LNCaP clone FGC (cell line): ENCODE measurements around the gene RABGAP1L.

Experiments
- DNase-seq: peaks from one replicate; pipeline ENCODE4 v3.0.0-alpha.2; 2011; ENCODE audit warnings: low read depth
- H3K4me3 ChIP-seq: 2 replicates; pipeline ENCODE4 v1.5.1; 2011; ENCODE audit warnings: mild to moderate bottlenecking, low read depth, low read length, control low read depth
- TF ChIP-seq, protein P1 (sequence below): IDR thresholded peaks from 2 replicates; pipeline ENCODE4 v1.5.1; 2012; ENCODE audit warnings: mild to moderate bottlenecking; ENCODE audit not compliant: control insufficient read depth, insufficient read depth; ENCODE audit errors: extremely low read depth

The RABGAP1L gene

DNA sequence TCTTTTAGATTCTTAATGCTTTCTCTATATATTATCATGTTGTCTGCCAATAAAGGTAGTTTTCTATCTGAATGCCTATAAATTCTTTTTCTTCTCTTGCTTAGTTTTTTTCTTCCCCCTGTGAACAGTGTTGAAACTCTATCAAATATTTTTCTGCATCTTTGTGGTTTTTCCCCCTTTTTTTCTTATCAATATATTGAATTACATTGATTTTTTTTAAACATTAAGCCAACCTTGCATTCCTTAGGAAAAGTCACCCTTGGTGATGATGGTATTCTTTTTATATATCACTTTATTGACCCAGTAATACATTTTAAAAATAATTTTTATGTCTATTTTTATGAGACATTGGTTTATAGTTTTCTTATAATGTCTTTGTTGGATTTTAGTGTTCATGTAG lies 131.7 kb downstream of the RABGAP1L start:
- DNase-seq, result no peak
- H3K4me3 ChIP-seq, result no peak overlapping the region
- TF ChIP-seq, protein P1, sequence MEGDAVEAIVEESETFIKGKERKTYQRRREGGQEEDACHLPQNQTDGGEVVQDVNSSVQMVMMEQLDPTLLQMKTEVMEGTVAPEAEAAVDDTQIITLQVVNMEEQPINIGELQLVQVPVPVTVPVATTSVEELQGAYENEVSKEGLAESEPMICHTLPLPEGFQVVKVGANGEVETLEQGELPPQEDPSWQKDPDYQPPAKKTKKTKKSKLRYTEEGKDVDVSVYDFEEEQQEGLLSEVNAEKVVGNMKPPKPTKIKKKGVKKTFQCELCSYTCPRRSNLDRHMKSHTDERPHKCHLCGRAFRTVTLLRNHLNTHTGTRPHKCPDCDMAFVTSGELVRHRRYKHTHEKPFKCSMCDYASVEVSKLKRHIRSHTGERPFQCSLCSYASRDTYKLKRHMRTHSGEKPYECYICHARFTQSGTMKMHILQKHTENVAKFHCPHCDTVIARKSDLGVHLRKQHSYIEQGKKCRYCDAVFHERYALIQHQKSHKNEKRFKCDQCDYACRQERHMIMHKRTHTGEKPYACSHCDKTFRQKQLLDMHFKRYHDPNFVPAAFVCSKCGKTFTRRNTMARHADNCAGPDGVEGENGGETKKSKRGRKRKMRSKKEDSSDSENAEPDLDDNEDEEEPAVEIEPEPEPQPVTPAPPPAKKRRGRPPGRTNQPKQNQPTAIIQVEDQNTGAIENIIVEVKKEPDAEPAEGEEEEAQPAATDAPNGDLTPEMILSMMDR, result no peak

DNA sequence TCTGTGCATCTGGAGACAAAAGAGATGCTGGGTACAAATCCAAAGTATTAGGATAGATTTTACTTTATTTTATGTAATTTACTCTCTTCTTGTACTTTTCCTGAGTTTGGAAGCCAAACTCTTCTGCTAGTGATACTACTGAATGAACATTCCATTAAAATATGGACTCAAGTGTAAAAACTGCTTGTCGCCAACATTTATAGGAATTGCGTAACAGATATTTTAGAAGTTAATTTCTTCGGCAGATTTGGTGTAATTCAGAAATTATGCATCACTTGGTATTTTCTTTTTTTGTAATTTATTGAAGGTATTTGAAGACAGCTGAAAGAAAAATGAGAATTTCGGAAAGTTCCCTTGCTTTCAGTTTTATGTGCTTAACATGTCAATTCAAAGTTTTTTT lies 137.0 kb downstream of the RABGAP1L start:
- TF ChIP-seq, protein P1, result no peak
- DNase-seq, result no peak
- no peak overlapping the region for H3K4me3 ChIP-seq

DNA sequence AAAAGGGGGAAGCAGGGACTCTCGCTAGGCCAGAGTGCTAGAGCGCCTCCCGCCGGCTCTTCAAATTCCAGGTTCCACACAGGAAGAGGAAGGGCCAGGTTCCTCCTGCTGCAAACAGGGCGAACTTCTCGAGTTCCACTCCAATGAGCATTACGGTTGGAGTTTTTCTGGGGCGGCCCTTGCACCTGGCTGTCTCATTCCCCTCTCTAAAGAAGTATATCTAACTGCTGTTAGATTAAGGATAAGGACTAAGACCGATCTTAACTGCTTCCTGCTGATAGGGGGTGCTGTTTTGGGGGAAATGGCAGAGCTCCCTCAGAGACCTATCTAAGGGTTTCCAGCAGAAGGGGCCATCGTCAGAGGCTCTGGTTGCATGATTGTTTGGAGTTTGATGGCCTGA lies 138.0 kb downstream of the RABGAP1L start:
- no peak for DNase-seq
- H3K4me3 ChIP-seq, result no peak overlapping the region
- TF ChIP-seq, protein P1, result no peak

DNA sequence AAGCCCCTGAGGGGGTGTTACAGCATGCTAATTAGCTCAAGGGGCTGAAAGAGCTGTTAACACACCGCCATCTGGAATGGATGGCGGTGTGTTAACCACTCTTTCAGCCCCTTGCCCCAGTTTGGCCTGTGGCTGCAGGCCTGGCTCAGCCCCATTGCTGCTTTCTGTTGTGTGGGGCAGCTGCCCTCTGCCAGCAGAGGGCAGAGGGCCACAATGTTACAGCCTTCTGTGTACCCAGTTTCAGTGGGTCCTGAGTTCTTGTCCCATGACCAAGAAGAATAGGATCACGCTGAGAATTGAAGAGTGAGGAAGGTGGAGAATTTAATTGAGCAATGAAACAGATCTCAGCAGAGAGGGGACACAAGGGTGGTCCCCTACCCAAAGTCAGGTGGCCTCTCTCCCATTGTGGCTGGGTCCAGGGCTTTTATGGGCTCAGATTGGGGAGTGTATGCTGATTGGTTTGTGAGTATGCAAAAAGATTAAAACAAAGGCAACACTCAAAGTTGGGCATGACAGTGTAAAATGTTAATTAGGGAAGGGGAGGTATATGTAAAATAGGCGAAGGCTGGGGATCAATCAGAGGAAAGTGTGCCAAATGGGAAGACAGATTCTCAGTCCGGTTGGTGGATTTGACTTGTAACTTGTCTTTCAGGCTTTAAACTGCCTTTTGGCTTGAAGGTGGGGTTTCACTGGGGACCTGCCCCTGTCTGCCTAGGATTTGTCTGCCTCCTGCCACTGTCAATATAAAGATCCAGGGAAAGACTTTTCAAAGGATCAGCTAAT lies 142.2 kb downstream of the RABGAP1L start:
- TF ChIP-seq, protein P1, result no peak
- no peak for DNase-seq
- no peak overlapping the region for H3K4me3 ChIP-seq

DNA sequence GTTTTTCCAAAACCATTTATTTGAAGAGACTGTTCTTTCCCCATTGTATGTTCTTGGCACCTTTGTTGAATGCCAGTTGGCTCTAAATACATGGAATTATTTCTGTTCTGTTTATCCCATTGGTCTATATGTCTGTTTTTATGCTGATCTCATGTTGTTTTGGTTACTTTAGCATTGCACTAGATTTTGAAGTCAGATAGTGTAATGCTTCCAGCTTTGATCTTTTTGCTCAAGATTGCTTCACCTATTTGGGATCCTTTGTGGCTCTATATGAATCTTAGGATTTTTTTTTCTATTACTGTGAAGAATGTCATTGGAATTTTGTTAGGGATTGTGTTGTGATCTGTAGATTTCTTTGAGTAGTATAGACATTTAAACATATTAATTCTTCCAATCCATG lies 149.3 kb downstream of the RABGAP1L start:
- DNase-seq, result no peak
- TF ChIP-seq, protein P1, result no peak
- no peak overlapping the region for H3K4me3 ChIP-seq

DNA sequence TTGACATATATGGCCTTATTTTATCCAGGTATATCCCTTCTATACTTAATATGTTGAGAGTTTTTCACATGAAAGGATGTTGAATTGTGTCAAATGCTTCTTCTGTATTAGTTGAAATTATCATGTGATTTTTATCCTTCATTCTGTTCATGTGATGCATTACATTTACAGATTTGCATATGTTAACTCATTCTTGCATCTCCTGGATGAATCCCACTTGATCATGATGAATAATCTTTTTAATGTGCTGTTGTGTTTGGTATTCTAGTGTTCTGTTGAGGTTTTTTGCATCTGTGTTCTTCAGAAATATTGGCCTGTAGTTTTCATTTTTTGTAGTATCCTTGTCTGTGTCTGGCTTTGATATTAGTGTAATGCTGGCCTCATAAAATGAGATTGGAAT lies 150.2 kb downstream of the RABGAP1L start:
- no peak for DNase-seq
- TF ChIP-seq, protein P1, result no peak
- H3K4me3 ChIP-seq, result no peak overlapping the region

DNA sequence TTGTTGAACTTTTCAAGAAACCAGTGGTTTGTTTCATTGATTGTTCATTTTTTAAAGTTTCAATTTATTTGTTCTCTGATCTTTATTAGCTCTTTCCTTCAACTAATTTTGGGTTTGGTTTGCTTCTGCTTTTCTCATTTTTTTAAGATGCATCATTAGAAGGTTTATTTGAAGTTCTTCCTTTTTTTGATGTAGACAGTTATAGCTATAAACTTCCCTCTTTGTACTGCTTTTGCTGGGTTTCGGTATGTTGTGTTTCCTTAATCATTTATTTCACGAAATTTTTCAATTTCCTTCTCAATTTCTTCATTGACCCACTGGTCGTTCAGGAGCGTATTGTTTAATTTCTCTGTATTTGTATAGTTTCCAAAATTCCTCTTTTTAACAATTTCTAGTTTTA lies 155.1 kb downstream of the RABGAP1L start:
- no peak overlapping the region for H3K4me3 ChIP-seq
- TF ChIP-seq, protein P1, result no peak
- DNase-seq, result no peak
